ENCODE results near the gene VWA5B1. TPM values are rescaled to one million over a fixed set of nuclear protein-coding genes. Genes with fewer than 3 reads are reported as not detected.

VWA5B1 gene
- total and polyA plus RNA-seq, 2 experiments from 2014 or later: 0.16 to 1.0 TPM

DNA sequence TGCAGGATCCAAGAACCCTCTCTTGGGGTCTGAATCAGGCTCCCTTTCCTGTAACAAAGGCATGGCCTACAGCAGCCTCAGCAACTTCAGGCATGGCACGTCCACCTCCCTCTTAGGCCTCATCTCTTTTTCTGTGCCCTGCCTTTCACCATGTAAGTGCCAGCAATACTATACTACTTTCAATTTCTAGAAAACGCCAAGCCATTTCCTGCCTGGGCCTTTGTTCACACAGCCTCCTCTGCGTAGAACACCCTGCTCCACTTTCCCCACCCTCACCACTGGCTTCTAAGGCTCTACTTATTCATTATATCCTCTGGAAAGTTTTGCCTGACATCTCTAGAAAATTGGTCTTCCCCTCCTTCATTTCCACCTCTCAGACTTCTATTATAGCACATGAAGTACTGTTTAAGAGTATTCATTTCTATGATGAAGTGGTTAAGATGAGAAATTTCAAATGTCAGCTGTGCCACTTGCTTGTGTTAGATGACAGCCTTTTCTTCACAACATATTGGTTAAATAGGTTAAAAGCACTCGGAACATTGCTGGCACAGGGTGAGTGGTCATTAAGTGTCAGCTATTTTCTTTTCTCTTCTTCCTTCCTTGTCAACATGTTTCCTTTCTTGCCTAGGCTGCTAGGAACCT is 41.6 kb upstream of the VWA5B1 start:
- peaks cover 8% of the 10 kb centered on the region for H3K4me1 Mint-ChIP-seq
- H3K9me3 Mint-ChIP-seq: no peaks in the 10 kb centered on the region
- no peaks in the 10 kb centered on the region for H3F3A ChIP-seq (replicated peaks; ENCODE audit: low read depth)
- no peaks in the 10 kb centered on the region for H3K36me3 Mint-ChIP-seq (ENCODE audit: low read depth)
- H3K4me1 ChIP-seq (ENCODE audit: insufficient read depth): no peaks in the 10 kb centered on the region; the same call in 1 of the 2 replicates
- no peak overlapping the region for H3K4me2 ChIP-seq
- H3K4me3 ChIP-seq: no peak overlapping the region
- H3K27me3 ChIP-seq (ENCODE audit: insufficient read depth): no peaks in the 10 kb centered on the region
- ATAC-seq: no peak
- no peak overlapping the region for H3K4me3 Mint-ChIP-seq
- no peaks in the 10 kb centered on the region for H4K20me1 ChIP-seq (replicated peaks; ENCODE audit: insufficient read depth)
- peaks cover 6% of the 10 kb centered on the region for H3K27me3 Mint-ChIP-seq (ENCODE audit: insufficient read depth, low read depth, poor library complexity)
- no peak overlapping the region for H3K27ac ChIP-seq (ENCODE audit: low read depth)
- peaks cover 5% of the 10 kb centered on the region; the same call in 1 of the 2 replicates for H3K9me2 ChIP-seq (ENCODE audit: insufficient read depth)
- DNase-seq (ENCODE audit: low spot score): no peak
- H3K27ac Mint-ChIP-seq: no peak overlapping the region
- no peaks in the 10 kb centered on the region for H3K36me3 ChIP-seq (ENCODE audit: insufficient read depth)
- TF ChIP-seq STAT1 (IDR thresholded peaks at IDR 0.05; ENCODE audit: unreplicated experiment) (no peak), EZH2 (IDR thresholded peaks at IDR 0.05; ENCODE audit: low read depth, unreplicated experiment) (no peak), ZNF114 (CRISPR knock-in tag; IDR thresholded peaks at IDR 0.05) (no peak), JUNB (IDR thresholded peaks at IDR 0.05; ENCODE audit: unreplicated experiment) (no peak), ZNF331 (CRISPR knock-in tag; IDR thresholded peaks at IDR 0.05; ENCODE audit: low read depth) (no peak), CREB1 (CRISPR knock-in tag; IDR thresholded peaks at IDR 0.05; ENCODE audit: low read depth) (no peak), EZH2phosphoT487 (IDR thresholded peaks at IDR 0.05; ENCODE audit: unreplicated experiment) (no peak), NANOG (IDR thresholded peaks at IDR 0.05; ENCODE audit: borderline replicate concordance) (no peak), POLR2AphosphoS5 (IDR thresholded peaks at IDR 0.05; ENCODE audit: low read depth) (no peak)
- TF ChIP-seq, protein P1, sequence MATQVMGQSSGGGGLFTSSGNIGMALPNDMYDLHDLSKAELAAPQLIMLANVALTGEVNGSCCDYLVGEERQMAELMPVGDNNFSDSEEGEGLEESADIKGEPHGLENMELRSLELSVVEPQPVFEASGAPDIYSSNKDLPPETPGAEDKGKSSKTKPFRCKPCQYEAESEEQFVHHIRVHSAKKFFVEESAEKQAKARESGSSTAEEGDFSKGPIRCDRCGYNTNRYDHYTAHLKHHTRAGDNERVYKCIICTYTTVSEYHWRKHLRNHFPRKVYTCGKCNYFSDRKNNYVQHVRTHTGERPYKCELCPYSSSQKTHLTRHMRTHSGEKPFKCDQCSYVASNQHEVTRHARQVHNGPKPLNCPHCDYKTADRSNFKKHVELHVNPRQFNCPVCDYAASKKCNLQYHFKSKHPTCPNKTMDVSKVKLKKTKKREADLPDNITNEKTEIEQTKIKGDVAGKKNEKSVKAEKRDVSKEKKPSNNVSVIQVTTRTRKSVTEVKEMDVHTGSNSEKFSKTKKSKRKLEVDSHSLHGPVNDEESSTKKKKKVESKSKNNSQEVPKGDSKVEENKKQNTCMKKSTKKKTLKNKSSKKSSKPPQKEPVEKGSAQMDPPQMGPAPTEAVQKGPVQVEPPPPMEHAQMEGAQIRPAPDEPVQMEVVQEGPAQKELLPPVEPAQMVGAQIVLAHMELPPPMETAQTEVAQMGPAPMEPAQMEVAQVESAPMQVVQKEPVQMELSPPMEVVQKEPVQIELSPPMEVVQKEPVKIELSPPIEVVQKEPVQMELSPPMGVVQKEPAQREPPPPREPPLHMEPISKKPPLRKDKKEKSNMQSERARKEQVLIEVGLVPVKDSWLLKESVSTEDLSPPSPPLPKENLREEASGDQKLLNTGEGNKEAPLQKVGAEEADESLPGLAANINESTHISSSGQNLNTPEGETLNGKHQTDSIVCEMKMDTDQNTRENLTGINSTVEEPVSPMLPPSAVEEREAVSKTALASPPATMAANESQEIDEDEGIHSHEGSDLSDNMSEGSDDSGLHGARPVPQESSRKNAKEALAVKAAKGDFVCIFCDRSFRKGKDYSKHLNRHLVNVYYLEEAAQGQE (IDR thresholded peaks at IDR 0.05; ENCODE audit: unreplicated experiment): no peak
- TF ChIP-seq, protein P2, sequence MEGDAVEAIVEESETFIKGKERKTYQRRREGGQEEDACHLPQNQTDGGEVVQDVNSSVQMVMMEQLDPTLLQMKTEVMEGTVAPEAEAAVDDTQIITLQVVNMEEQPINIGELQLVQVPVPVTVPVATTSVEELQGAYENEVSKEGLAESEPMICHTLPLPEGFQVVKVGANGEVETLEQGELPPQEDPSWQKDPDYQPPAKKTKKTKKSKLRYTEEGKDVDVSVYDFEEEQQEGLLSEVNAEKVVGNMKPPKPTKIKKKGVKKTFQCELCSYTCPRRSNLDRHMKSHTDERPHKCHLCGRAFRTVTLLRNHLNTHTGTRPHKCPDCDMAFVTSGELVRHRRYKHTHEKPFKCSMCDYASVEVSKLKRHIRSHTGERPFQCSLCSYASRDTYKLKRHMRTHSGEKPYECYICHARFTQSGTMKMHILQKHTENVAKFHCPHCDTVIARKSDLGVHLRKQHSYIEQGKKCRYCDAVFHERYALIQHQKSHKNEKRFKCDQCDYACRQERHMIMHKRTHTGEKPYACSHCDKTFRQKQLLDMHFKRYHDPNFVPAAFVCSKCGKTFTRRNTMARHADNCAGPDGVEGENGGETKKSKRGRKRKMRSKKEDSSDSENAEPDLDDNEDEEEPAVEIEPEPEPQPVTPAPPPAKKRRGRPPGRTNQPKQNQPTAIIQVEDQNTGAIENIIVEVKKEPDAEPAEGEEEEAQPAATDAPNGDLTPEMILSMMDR (conservative IDR thresholded peaks at IDR 0.05; ENCODE audit: low read depth in 2 of 2): no peak
- TF ChIP-seq, protein P3, sequence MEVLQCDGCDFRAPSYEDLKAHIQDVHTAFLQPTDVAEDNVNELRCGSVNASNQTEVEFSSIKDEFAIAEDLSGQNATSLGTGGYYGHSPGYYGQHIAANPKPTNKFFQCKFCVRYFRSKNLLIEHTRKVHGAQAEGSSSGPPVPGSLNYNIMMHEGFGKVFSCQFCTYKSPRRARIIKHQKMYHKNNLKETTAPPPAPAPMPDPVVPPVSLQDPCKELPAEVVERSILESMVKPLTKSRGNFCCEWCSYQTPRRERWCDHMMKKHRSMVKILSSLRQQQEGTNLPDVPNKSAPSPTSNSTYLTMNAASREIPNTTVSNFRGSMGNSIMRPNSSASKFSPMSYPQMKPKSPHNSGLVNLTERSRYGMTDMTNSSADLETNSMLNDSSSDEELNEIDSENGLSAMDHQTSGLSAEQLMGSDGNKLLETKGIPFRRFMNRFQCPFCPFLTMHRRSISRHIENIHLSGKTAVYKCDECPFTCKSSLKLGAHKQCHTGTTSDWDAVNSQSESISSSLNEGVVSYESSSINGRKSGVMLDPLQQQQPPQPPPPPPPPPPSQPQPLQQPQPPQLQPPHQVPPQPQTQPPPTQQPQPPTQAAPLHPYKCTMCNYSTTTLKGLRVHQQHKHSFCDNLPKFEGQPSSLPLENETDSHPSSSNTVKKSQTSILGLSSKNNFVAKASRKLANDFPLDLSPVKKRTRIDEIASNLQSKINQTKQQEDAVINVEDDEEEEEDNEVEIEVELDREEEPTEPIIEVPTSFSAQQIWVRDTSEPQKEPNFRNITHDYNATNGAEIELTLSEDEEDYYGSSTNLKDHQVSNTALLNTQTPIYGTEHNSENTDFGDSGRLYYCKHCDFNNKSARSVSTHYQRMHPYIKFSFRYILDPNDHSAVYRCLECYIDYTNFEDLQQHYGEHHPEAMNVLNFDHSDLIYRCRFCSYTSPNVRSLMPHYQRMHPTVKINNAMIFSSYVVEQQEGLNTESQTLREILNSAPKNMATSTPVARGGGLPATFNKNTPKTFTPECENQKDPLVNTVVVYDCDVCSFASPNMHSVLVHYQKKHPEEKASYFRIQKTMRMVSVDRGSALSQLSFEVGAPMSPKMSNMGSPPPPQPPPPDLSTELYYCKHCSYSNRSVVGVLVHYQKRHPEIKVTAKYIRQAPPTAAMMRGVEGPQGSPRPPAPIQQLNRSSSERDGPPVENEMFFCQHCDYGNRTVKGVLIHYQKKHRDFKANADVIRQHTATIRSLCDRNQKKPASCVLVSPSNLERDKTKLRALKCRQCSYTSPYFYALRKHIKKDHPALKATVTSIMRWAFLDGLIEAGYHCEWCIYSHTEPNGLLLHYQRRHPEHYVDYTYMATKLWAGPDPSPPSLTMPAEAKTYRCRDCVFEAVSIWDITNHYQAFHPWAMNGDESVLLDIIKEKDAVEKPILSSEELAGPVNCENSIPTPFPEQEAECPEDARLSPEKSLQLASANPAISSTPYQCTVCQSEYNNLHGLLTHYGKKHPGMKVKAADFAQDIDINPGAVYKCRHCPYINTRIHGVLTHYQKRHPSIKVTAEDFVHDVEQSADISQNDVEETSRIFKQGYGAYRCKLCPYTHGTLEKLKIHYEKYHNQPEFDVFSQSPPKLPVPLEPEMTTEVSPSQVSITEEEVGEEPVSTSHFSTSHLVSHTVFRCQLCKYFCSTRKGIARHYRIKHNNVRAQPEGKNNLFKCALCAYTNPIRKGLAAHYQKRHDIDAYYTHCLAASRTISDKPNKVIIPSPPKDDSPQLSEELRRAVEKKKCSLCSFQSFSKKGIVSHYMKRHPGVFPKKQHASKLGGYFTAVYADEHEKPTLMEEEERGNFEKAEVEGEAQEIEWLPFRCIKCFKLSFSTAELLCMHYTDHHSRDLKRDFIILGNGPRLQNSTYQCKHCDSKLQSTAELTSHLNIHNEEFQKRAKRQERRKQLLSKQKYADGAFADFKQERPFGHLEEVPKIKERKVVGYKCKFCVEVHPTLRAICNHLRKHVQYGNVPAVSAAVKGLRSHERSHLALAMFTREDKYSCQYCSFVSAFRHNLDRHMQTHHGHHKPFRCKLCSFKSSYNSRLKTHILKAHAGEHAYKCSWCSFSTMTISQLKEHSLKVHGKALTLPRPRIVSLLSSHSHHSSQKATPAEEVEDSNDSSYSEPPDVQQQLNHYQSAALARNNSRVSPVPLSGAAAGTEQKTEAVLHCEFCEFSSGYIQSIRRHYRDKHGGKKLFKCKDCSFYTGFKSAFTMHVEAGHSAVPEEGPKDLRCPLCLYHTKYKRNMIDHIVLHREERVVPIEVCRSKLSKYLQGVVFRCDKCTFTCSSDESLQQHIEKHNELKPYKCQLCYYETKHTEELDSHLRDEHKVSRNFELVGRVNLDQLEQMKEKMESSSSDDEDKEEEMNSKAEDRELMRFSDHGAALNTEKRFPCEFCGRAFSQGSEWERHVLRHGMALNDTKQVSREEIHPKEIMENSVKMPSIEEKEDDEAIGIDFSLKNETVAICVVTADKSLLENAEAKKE (CRISPR knock-in tag; IDR thresholded peaks at IDR 0.05): no peak
- TF ChIP-seq, protein P4, sequence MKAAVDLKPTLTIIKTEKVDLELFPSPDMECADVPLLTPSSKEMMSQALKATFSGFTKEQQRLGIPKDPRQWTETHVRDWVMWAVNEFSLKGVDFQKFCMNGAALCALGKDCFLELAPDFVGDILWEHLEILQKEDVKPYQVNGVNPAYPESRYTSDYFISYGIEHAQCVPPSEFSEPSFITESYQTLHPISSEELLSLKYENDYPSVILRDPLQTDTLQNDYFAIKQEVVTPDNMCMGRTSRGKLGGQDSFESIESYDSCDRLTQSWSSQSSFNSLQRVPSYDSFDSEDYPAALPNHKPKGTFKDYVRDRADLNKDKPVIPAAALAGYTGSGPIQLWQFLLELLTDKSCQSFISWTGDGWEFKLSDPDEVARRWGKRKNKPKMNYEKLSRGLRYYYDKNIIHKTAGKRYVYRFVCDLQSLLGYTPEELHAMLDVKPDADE (IDR thresholded peaks at IDR 0.05): no peak
- no peak overlapping the region for H2AFZ ChIP-seq
- no peaks in the 10 kb centered on the region for H3K79me2 ChIP-seq (replicated peaks; ENCODE audit: insufficient read depth)

All from GM23338 (cell line).